KOPT-K1 (cell line): Measurements from ENCODE around the gene C2CD4D.
"Not testable (repeated sequence)": the region's sequence is repeated elsewhere in the genome, so short reads cannot be mapped to it uniquely, and the experiment has no call there.

Source experiments
- H3K27ac ChIP-seq: fragments of 200-600 bp; sonication (generic); 2 replicates; pipeline ENCODE4 v1.5.1; 2016; ENCODE audit warnings: antibody characterized with exemption, mild to moderate bottlenecking, low read depth, low read length; ENCODE audit not compliant: poor library complexity, severe bottlenecking
- H3K36me3 ChIP-seq: fragments of 200-600 bp; sonication (generic); 2 replicates; pipeline ENCODE4 v1.5.1; 2017; ENCODE audit warnings: antibody characterized with exemption, mild to moderate bottlenecking, low read length, moderate library complexity; ENCODE audit not compliant: insufficient read depth
- H3K9me3 ChIP-seq: fragments of 200-600 bp; sonication (generic); 2 replicates; pipeline ENCODE4 v1.5.1; 2017; ENCODE audit warnings: antibody characterized with exemption, low read length, mild to moderate bottlenecking; ENCODE audit not compliant: insufficient read depth, poor library complexity, severe bottlenecking

The C2CD4D gene

GRCh38 chr1:151867765-151868411 lies 28.3 kb upstream of the C2CD4D start:
- Histone ChIP-seq H3K9me3 (no peaks in the 10 kb centered on the region), H3K36me3 (no peaks in the 10 kb centered on the region), H3K27ac (no peak overlapping the region)

DNA sequence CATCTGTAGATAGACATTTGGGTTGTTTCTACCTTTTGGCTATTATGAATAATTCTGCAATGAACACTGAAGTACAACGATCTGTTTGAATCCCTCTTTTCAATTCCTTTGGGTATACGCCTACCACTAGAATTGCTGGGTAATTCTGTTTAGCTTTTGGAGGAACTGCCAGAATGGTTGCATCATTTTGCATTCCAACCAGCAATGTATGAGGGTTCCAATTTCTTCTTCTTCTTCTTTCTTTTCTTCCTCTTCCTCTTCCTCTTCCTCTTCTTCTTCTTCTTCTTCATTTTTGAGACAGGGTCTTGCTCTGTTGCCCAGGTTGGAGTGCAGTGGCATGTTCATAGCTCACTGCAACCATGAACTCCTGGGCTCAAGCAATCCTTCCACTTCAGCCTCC lies 27.7 kb upstream of the C2CD4D start:
- Histone ChIP-seq H3K36me3 (no peaks in the 10 kb centered on the region), H3K9me3 (no peaks in the 10 kb centered on the region), H3K27ac (no peak overlapping the region)

- Histone ChIP-seq H3K27ac (no peak overlapping the region), H3K9me3 (no peaks in the 10 kb centered on the region), H3K36me3 (no peaks in the 10 kb centered on the region)
Observed at GRCh38 chr1:151864411-151864810, 24.8 kb upstream of the C2CD4D start.

DNA sequence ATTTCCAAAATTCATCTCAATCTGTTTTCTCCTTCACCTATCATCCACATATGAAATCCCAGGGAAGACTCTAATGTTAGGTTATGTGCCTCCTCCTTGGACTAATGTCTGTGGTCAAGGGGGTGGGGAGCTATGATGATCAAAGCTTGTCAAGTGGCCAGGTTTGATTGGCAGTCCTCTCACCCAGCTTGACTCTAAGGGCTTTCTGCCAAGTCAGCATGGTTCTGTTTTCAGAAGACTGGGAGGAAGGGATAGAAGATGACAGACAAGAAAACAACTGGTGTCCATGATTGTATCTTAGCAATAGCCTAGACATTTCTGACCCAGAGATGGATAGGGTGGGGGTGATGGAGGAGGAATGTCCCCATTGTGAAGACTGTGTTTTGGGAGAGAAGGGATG lies 23.0 kb upstream of the C2CD4D start:
- no peaks in the 10 kb centered on the region for H3K9me3 ChIP-seq
- no peaks in the 10 kb centered on the region for H3K36me3 ChIP-seq
- no peak overlapping the region for H3K27ac ChIP-seq

DNA sequence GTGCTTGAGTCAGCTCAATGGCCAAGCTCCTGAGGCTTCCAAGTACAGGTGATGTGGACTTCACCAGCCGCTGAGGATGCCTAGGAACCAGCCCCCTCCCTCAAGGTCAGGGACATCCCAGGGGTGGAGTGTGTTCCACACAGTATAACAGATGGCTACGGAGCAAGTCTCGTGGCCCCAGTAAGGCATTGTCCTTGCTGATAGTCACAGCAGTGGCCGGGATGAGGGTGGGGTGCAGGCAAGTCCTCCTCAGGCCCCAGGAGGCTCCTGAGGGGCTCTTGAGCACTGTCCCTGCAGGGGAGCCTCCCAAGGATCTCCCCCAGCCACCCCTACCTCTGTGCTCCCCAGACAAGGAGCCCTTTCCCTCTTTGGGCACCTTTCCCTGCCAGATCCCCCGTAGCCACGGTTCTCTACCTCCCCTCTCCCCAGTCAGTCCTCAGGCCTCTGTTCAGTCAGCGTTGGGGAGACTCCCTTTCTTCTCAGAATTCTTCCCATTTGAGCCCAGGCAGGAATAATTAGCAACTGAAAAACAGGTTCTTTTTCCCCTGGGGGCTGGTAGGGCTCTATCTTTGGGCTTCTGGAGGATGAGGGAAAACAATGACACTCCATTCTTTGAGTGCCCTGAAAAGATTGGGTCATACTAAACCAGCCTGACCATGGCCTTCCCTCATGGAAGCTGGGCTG lies 21.0 kb upstream of the C2CD4D start:
- Histone ChIP-seq H3K27ac (no peak overlapping the region), H3K36me3 (no peaks in the 10 kb centered on the region), H3K9me3 (no peaks in the 10 kb centered on the region)

DNA sequence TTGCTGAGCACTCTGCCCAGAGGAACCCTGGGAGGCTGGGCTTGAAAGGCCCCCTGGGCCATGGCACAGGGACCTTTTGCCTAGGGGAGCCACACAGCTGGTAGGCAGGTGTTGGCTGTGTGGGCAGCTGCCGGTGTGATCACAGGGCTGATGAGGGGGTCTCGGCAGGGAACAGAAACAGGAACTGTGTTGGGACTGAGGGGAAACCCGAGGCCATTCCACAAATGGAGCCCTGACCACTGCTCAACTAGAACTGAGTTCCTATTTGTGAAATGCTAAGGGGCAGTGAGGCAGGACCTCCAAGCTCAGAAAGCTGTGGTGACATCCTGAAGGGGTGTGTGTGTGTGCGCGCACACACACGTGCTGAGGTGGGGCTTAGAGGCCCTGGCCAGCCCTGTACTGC lies 20.3 kb upstream of the C2CD4D start:
- Histone ChIP-seq H3K27ac (no peak overlapping the region), H3K9me3 (no peaks in the 10 kb centered on the region), H3K36me3 (no peaks in the 10 kb centered on the region)

GRCh38 chr1:151858886-151859665 lies 19.5 kb upstream of the C2CD4D start:
- Histone ChIP-seq H3K27ac (no peak overlapping the region), H3K36me3 (no peaks in the 10 kb centered on the region), H3K9me3 (no peaks in the 10 kb centered on the region)

- Histone ChIP-seq H3K36me3 (no peaks in the 10 kb centered on the region), H3K27ac (no peak overlapping the region), H3K9me3 (no peaks in the 10 kb centered on the region)
Observed at GRCh38 chr1:151858030-151858746, 18.6 kb upstream of the C2CD4D start.

DNA sequence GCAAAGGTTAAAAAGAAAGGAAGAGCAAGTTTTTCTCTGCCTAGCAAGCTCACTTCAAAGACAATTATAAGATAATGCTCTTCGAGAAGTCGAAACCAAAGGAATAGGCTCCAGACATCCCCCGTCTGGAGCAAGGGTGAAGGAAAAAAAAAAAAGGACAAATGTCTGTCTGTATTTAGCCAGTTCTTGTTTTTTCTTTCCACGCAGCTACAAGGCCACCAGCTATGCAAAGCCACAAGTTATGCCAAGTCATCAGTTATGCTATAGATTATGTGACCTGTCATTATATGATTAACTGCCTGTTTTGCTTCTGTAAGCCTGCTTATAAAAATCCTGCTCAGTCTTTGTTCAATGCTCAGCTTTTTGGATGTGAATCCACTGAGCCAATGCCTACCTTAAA lies 16.3 kb upstream of the C2CD4D start:
- Histone ChIP-seq H3K36me3 (no peaks in the 10 kb centered on the region), H3K9me3 (no peaks in the 10 kb centered on the region), H3K27ac (no peak overlapping the region)

DNA sequence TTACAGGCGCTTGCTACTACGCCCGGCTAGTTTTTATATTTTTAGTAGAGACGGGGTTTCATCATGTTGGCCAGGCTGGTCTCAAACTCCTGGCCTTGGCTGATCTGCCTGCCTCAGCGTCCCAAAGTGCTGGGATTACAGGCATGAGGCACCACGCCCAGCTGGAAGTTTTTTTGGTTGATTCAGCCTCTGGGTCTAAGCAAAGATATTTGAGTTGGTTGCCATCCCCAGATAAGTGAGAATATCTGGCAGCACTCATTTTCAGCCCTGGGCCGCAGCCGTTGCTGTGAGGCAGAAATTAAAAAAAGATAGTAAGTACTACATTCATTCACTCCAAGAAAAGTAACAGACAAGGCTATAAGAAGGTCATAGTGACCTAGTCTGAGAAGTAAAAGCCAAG lies 15.9 kb upstream of the C2CD4D start:
- H3K27ac ChIP-seq, H3K36me3 ChIP-seq, H3K9me3 ChIP-seq: not testable (repeated sequence)

DNA sequence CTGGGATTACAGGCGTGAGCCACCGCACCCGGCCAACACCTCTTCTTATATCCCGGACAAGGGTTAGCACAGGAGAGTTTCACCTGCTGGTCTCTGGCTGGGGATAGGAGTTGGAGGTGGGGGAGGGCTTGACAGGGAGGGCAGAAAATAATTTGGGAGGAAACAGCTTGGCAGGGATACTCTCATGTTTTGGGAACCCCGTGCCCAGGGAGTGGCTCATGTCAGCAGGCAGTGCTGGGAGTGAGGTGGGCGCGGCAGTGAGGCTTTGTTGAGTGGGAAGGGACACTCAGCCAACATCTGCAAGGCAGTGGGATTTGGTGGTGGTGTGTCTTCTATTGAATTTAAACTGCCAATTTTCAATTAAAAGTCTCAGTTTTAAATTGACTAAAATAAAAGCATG lies 15.0 kb upstream of the C2CD4D start:
- Histone ChIP-seq H3K9me3 (no peaks in the 10 kb centered on the region), H3K27ac (no peak overlapping the region), H3K36me3 (no peaks in the 10 kb centered on the region)

DNA sequence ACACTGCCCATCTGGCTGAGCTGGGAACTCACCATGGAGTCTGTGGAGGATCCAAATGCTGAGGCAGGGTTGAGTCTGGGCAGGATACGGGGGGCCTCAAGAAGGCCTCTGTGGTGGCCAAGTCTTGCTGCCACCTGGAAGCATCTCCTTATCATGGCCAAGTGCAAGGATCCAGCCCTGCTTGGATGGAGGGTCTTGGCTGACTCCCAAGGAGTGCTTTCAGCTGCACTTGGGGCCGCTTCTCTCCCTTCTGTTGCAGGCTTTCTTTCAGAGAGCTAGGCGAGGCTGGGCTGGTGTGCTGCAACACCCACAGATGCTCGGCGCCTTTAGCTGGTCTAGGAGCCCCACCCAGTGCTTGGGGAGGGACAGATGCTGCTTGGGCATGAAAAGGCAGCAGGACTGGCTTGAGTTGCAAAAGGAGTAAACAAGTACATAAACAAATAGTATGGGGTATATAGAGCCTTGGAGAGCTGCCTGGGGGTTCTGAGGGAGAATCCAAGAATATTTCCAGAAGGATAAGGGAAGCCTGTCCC lies 13.9 kb upstream of the C2CD4D start, which contains the start of gene THEM5:
Gene THEM5 (minus strand): TSS at position 302 of the 533 bp plus-strand sequence. CDS start 147 bp downstream, at position 155.
- Histone ChIP-seq H3K9me3 (no peaks in the 10 kb centered on the region), H3K27ac (no peak within 1 kb of the TSS), H3K36me3 (no peaks in the 10 kb centered on the region)

- Histone ChIP-seq H3K36me3 (no peaks in the 10 kb centered on the region), H3K9me3 (no peaks in the 10 kb centered on the region), H3K27ac (no peak overlapping the region)
Observed at GRCh38 chr1:151852733-151853132, 13.1 kb upstream of the C2CD4D start.

- Histone ChIP-seq H3K9me3 (no peaks in the 10 kb centered on the region), H3K36me3 (no peaks in the 10 kb centered on the region), H3K27ac (no peak overlapping the region)
Observed at GRCh38 chr1:151851886-151852285, 12.3 kb upstream of the C2CD4D start.

GRCh38 chr1:151849871-151850270 lies 10.3 kb upstream of the C2CD4D start:
- Histone ChIP-seq H3K36me3 (no peaks in the 10 kb centered on the region), H3K27ac (no peak overlapping the region), H3K9me3 (no peaks in the 10 kb centered on the region)
